NCI-H524 treated with DMSO at 0.1 percent for 48 hours (cell line): ENCODE data around the gene CCDC87.
"Not testable (repeated sequence)": the region's sequence is repeated elsewhere in the genome, so short reads cannot be mapped to it uniquely, and the experiment has no call there.

Source experiments
- DNase-seq: peaks from one replicate; lab custom pipeline; 2025; lab: John Stamatoyannopoulos, UW

The CCDC87 gene, protein sequence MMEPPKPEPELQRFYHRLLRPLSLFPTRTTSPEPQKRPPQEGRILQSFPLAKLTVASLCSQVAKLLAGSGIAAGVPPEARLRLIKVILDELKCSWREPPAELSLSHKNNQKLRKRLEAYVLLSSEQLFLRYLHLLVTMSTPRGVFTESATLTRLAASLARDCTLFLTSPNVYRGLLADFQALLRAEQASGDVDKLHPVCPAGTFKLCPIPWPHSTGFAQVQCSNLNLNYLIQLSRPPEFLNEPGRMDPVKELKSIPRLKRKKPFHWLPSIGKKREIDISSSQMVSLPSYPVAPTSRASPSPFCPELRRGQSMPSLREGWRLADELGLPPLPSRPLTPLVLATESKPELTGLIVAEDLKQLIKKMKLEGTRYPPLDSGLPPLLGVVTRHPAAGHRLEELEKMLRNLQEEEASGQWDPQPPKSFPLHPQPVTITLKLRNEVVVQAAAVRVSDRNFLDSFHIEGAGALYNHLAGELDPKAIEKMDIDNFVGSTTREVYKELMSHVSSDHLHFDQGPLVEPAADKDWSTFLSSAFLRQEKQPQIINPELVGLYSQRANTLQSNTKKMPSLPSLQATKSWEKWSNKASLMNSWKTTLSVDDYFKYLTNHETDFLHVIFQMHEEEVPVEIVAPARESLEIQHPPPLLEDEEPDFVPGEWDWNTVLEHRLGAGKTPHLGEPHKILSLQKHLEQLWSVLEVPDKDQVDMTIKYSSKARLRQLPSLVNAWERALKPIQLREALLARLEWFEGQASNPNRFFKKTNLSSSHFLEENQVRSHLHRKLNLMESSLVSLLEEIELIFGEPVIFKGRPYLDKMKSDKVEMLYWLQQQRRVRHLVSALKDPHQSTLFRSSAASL

DNA sequence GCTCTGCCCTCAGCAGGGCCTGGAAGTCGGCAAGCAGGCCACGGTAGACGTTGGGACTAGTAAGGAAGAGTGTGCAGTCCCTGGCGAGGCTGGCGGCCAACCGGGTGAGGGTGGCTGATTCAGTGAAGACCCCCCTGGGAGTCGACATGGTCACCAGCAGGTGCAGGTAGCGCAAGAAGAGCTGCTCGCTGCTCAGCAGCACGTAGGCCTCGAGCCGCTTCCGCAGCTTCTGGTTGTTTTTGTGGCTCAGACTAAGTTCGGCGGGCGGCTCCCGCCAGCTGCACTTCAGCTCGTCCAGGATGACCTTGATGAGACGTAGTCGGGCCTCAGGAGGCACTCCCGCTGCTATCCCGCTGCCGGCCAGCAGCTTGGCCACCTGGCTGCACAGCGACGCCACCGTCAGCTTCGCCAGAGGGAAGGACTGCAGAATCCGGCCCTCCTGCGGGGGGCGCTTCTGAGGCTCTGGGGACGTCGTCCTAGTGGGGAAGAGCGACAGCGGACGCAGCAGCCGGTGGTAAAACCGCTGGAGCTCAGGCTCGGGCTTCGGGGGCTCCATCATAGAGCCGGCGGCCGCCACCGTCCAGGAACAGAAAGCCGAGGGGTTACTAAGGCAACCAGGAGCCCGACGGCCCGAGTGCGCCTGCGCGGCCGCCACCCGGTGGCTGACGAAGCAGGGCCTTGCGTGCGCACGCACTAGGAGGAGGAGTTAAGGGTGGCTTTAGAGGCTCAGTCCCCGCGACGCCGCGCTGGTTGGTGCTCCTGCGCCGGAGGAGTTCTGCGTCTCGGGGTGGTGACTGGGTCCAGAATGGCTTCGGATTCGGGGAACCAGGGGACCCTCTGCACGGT lies at the start of gene CCDC87, which contains the start of gene CCS:
Gene CCDC87, minus strand, starts transcription at position 607 of the 846 bp plus-strand sequence. Its CDS starts 48 bp downstream, at position 559.
Gene CCS, plus strand, starts transcription at position 729 of the 846 bp plus-strand sequence. Its CDS starts 77 bp downstream, at position 806.
- peak; percentile 58 for DNase-seq

DNA sequence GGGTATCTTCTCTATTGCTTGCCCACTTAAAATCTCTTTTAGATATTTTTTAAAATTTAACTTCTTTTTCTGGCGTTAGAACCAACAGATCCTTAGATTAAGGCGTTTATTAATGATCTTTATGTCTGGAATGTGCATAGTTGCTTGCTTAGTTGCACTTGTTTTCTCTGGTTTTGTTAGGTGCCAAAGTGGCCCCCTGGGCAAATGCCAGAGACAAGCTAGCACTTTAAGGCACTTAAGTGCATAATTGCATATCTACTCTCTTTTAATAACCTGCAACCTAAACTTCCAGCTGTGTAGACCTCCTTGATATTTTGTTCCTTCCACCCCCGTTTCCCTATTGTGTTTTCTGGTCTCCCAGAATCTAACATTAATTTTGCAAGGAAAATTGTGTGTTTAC lies 49.0 kb upstream of the CCDC87 start:
- no peak for DNase-seq

DNA sequence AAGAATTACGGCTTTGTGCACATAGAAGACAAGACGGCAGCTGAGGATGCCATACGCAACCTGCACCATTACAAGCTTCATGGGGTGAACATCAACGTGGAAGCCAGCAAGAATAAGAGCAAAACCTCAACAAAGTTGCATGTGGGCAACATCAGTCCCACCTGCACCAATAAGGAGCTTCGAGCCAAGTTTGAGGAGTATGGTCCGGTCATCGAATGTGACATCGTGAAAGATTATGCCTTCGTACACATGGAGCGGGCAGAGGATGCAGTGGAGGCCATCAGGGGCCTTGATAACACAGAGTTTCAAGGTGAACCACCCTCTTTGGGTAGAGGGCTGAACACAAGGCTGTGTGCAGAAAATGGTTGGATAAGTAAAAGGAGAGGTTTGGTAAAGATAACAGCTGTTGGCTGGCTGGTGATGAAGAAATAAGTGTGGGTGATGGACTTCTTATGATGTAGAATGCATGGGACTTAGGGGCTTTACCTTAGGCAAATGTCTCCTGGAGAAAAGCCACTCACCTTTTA lies 47.0 kb upstream of the CCDC87 start:
- DNase-seq, result not testable (repeated sequence)

DNA sequence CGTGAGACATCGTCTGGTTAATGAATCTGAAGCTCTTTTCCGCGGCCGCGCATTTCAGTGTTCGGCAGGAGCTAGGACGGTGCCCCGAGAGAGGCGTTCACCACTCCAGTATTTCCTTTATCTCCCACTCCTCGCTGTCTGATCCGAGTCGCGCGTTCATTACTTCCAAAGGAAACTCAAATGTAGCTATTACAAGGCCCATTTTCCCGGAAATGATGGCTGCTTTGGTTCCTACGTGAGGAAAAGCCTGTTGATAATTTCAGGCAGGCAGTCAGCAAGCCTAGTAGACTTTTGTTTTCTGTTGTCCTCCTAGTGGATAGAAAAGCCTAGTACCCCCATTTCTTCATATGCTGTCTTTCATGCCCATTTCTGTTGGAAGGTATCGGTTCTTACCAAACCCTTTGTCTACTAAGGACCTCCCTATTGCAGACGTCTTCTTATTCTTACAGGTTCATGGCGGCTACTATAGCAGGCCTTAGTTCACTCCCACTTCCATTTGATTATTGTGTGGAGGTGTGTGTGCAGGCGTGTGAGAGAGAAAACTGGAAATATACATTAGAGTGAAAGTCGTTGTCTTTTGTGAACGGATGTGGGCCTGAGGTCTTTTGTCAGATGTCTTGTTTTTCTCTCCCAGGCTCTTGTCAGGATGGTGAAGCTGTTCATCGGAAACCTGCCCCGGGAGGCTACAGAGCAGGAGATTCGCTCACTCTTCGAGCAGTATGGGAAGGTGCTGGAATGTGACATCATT lies 46.4 kb upstream of the CCDC87 start:
- DNase-seq, result no peak

DNA sequence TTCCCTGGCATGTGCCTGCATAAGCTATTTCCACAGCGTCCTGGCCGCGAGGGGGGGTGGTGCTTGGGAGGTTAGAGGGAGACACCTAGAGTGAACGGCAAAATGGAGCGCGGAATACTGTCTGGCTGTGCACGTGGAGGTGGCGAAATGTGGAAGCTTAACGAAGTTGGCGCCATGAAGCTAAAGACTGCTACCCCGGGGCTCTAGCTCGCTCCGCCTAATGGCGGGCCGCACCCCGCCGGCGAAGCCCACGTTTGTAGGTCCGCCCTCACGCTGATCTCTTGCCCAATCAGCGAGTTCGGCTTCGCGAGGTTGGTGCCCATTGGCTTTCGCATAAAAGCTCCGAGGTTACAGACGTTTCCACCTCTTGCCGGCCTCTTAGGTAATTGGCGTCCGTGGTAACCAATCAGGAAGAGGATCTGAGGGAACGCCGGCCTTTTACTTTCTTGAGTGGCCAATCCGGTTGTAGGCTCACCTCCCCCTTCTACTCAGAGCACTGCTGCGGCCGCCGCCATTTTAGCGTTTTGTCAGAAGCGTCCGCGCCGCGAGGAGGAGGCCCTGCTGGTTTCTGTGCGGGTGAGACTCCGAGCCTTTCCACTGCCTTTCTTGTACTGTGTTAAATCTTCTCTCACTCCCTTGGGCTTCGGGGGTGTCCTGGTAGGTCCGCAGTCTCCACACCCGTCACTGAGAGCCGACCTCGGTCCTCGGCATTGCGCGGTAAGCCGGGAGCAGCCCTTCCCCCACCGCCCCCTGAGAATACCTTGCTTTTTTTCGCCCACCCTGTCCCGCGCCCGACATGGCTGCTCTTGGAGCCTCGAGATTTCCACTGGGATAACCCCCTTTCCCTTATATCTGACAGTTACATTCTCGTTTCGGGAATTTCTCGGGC lies 45.6 kb upstream of the CCDC87 start, which contains the start of gene RBM4:
Gene RBM4, plus strand, starts transcription at position 527 of the 889 bp plus-strand sequence. CDS start 1,009 bp downstream, outside the sequence.
- DNase-seq, result peak; percentile 94

DNA sequence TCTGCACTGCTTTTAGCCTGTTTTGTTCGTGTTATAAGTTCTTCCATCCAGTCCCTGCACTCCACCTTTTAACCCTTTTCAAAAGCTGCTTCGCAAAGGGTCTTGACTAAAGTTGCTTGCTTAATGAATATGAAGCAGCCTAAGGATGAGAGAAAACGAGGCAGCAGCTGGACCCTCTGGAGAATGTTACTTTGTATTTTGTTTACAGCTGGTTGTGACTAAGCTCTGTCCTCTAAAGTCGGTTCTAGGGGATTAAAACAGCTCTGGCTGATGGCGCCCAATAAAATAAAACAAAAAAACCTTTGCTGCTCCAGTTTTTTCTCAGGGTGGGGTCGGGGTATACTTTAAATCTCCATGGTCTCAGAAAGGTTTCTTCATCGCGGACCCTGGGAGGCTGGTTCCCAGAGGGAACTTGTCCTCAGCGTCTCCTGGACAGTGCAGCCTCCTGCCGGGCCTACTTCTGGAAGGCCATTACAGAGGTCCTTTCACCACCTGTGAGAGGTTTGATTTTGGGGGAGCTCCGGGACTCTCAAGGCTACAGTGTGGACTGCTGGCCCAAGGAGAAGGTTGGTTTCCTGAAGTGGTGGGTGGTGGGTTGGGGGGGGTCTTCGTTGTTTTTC lies 44.8 kb upstream of the CCDC87 start:
- no peak for DNase-seq

DNA sequence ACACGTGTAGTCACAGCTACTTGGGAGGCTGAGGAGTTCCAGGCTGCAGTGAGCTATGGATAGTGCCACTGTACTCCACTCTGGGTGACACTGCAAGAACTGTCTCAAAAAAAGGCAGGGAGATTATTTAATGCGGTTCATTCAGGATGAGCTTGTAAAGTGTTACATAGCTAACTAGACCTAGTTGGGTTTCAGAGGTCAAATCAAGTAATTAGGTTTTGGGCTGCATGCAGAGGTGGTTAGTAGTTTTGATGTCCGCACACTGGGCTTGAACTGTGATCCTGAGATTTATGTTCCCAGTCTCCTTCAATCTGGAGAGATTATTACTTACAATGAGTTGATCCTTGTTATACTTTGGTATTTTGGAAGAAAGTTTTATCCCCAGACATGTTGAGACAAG lies 43.5 kb upstream of the CCDC87 start:
- DNase-seq, result no peak

DNA sequence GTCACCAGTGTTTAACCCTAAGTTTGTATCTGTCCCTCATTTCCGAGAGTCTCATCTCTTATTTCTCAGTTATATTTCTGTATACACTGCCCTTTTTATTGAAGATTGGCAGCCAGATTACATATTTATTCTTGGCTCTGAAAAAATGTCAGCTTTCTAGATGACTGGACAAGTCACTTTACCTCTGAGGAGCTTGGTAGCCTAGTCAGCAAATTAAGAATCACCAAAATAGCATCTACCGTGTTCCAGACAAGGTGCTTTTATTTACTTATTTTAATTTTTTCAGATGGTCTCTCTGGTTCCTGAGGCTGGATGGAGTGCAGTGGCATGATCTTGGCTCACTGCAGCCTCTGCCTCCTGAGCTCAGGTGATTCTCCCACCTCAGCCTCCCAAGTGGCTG lies 40.1 kb upstream of the CCDC87 start:
- DNase-seq, result no peak

DNA sequence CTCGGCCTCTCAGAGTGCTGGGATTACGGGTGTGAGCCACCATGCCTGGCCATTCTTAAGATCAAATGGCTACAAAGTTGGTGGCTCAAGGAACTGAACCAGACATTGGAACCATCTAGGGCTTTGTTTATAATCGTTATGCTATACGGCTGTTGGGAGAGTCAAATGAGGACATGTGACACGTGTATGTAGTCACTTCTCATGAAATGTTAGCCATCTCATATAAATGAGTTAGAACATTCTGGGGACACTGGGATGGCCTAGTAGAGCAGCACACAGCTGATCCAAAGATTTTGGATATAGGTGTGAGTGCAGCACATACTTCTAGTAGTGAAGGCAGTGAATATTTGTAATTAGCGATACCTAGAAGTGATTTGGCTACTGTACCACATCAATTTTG lies 39.0 kb upstream of the CCDC87 start:
- DNase-seq, result no peak

DNA sequence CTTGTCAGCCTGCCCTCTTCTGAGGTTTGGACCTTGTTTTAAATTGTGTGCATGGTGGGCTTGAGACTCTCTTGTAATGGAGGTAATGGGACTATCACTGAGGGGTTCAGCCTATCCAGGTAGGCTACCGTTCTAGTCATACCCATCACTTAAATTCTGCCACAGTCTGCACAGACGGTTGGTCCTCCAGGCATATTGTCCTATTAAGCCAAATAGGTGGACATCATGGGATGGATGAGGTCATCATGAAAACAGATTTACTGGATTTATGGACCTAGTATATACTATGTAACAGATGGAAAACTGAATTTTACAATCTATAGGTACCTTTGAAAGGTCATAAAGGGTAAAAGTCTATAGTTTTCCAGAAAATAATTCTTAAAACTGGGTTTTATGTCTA lies 36.5 kb upstream of the CCDC87 start:
- no peak for DNase-seq

DNA sequence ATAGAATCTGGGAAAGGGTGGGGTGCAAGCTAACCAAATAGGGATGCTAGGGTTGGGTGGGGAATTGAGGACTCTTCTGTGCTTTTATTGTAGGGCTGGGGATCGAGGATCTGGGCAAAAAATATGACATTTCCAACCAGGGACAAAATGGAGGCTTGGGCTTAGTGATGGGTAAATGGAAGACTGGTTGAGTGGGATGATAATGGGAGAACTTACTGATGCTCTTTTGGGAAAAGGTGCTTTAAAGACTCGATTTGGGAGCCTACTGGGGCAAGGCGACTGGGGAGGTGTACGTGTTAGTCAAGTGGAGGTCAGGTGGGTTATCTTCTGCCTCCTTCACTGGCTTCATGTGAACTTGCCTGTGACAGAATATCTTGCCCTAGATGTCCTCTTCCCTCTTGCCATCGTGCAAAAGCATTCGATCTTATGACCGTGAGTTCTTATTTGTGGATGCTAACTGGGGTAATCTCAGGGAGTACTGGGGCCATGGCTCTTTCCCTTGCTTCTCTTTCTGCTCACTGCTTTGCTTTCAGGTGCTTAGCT lies 35.3 kb upstream of the CCDC87 start:
- no peak for DNase-seq

DNA sequence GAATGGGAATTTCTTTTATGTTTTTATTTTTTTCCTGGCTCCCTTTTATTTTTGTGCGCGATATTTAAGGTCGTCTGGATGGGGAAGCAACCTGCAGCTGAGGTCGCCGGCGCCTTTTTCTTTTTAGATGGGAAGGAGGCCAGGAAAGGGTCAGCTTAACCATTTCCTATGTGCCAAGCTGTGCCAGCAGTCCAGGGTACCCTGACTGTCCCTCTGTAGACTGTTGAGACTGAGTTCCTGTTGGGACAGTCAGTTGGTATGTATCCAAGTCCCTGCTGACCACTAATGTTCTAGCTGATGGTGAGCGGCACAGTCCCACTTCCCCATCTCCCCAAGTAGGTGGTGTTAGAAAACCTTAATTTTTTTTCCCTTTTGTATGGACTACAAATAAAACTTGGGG lies 34.1 kb upstream of the CCDC87 start:
- DNase-seq, result no peak

DNA sequence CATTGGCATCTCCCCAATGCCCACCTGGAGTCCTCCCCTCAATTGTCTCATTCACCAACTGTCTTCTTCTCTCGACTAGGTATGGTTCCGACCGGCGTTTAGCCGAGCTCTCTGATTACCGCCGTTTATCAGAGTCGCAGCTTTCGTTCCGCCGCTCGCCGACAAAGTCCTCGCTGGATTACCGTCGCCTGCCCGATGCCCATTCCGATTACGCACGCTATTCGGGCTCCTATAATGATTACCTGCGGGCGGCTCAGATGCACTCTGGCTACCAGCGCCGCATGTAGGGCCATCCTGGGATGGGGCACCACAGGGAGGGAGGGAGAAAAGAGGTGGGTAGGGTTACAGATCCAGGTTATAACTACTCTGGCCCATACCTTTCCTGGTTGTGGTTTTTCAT lies 33.5 kb upstream of the CCDC87 start:
- no peak for DNase-seq

DNA sequence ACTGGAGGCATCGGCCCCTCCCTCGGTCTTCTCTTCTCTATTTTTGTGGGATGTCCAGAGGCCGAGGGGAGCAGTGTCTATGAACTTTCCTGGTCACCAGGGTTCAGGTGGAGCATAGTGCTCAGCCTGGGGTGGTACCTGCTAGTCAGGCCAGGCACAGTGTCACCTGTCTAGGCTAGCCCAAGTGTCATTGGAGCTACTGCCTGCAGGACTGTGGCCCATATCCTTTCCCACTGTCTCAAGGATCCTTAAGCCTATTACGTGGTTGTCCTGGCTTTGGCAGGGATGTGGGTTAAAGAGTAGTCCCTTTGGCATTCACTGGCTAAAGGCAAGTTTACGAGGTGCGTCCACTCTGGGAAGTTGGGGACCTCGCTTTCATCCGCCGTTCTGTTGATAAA lies 32.9 kb upstream of the CCDC87 start:
- no peak for DNase-seq

DNA sequence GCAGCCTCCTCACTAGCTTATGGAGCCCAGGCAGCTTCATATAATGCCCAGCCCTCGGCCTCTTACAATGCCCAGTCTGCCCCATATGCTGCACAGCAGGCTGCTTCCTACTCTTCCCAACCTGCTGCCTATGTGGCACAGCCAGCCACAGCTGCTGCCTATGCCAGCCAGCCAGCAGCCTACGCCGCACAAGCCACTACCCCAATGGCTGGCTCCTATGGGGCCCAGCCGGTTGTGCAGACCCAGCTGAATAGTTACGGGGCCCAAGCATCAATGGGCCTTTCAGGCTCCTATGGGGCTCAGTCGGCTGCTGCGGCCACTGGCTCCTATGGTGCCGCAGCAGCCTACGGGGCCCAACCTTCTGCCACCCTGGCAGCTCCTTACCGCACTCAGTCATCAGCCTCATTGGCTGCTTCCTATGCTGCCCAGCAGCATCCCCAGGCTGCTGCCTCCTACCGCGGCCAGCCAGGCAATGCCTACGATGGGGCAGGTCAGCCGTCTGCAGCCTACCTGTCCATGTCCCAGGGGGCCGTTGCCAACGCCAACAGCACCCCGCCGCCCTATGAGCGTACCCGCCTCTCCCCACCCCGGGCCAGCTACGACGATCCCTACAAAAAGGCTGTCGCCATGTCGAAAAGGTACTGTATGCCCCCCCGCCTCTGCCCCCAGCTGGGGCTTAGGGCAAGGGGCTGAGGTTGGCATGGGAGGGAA lies 32.3 kb upstream of the CCDC87 start:
- no peak for DNase-seq

DNA sequence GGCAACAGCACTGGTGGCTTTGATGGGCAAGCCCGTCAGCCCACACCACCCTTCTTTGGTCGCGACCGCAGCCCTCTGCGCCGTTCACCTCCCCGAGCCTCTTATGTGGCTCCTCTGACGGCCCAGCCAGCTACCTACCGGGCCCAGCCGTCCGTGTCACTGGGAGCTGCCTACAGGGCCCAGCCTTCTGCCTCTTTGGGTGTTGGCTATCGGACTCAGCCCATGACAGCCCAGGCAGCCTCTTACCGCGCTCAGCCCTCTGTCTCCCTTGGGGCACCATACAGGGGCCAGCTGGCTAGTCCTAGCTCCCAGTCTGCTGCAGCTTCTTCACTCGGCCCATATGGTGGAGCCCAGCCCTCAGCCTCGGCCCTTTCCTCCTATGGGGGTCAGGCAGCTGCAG lies 31.6 kb upstream of the CCDC87 start:
- DNase-seq, result no peak

DNA sequence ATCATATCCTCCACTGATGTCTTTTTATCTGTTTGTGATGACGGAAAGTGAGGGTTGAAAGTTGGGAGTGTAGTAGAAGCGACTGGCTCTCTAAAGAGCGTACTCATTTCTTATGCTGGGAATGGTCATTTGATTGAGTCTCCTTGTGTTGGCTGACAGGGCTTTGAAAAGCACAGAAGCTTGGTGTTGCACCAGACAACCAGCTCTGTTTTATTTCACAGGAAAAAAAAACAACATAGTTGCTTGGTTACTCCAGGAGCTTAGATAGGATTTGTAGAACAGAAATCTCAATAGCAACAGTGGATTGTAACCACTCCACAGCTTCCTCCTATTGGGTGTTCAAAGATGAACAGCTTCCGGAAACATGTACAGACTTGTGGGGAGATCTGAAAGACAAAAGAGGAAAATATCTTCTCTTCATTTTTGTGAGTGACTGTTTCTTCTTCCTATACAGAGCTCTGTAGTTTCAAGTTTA lies 26.3 kb upstream of the CCDC87 start:
- DNase-seq, result no peak

DNA sequence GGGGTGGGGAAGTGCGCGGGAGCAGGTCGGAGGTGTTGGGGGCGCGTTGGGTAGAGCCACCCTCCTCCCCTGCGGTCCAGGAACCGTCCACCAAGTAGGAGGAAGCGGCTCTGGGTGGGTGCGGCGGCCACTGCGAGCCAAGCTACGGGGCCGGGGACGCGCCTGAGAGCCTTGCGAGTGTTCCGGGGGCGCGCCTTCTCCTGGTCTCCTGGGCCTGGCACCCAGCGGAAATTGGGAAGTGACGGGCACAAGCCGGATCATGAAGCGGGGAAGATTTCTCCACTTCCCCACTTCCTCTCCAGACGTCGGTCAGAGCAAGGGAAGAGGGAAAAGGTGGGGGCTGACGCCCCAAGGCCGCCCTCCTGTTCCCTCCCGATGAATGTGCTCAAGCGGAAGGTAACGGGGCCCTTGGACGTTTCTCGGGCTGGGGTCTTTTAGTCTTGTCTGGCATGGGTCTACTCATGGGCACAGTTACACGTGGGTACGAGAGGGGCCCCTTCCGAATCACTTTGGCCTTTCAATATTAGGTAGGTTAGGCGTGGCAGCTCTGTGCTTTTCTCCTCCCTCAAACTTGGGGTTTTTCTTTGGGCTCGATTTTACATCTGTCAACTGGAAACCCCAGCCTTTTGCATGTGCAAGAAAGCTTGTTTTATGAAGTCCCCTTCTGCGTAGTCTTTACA lies 24.4 kb upstream of the CCDC87 start:
- no peak for DNase-seq
